Fibroblast of skin of left quadriceps (primary cell): ENCODE data around the gene KRT75.
"Not testable (repeated sequence)": the region's sequence is repeated elsewhere in the genome, so short reads cannot be mapped to it uniquely, and the experiment has no call there.

ENCODE experiments used
- DNase-seq, 2 experiments: peaks; one replicate each; pipeline ENCODE4 v3.0.0-alpha.2; 2013; ENCODE audit warnings: low read depth in 2 of 2

Gene KRT75

DNA sequence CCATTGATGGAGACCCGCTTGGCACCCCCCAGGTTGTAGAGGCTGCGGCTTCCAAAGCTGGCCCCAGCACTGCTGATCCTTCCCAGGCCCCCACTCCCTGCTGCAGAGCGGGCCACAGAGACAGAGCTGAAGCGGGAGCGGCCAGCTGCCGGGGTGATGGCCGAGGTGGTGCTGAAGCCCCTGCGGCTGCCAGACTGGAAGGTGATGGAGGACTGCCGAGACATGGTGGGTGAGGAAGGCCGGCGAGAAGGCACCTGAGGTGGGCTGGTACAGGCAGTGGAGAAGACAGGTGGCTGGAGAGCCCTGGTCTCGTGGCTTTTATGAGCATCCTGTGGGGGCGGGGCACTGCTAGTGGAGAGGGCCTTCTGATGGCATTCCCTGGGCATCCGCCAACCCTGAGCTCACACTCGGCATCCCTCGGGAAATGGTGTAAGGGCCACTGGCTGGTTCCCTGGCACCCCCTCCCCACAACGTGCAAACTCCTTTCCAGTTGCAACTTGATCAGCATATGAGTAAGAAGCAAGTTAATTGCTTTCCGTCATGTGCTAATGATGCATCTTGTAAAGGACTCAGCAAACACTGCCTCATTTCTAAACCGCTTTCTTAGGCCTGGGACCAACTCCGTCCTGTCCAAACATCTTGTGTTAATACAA, at the start of gene KRT75:
Gene KRT75, minus strand, starts transcription at position 291 of the 653 bp plus-strand sequence. Its CDS starts 67 bp downstream, at position 224.
- DNase-seq: no peak

- no peak for DNase-seq
Measured at GRCh38 chr12:52480073-52480472, 45.9 kb upstream of the KRT75 start.

GRCh38 chr12:52477651-52478050, 43.5 kb upstream of the KRT75 start:
- DNase-seq: no peak

GRCh38 chr12:52474212-52474611, 40.0 kb upstream of the KRT75 start:
- no peak for DNase-seq

GRCh38 chr12:52473768-52474167, 39.6 kb upstream of the KRT75 start, which contains the start of gene KRT6C:
Gene KRT6C (minus strand): TSS chr12:52473805. CDS start chr12:52473737, 68 bp downstream.
- no peak for DNase-seq

DNA sequence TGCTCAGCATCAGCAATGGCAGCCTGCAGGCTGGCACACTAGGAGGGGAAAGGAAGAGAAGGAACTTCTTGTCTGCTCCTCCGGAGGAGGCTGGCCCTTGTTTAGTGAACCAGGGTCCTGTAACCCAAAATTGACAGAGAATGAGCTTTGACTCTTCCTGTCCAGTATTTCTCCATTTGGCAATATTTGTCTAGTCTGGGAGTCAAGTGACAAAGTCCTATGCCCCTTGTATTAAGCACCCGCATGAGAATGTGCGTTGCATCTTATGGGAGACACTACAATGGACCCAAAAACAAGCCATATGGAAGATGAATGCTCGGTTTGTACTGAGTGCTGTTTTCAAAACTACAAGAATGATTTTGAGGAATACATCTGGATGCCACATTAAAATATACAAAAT, 35.7 kb upstream of the KRT75 start:
- DNase-seq: no peak

DNA sequence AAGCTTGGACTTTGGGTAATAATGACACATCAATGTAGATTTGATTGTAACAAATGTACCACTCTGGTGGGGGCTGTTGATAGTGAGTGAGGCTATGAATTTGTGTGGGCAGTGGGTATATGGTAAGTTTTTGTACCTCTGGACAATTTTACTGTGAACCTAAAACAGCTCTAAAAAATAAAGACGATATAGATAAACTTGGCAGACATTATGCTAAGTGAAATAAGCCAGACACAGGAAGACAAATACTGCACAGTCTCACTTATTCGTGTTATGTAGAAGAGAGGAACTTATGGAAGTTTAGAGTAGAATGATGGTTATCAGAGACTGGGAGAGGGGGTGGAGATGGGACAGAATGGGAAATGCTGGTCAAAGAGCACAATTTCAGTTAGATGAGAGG, 30.7 kb upstream of the KRT75 start:
- no peak for DNase-seq

- DNase-seq: no peak
Measured at GRCh38 chr12:52461693-52462092, 27.5 kb upstream of the KRT75 start.

DNA sequence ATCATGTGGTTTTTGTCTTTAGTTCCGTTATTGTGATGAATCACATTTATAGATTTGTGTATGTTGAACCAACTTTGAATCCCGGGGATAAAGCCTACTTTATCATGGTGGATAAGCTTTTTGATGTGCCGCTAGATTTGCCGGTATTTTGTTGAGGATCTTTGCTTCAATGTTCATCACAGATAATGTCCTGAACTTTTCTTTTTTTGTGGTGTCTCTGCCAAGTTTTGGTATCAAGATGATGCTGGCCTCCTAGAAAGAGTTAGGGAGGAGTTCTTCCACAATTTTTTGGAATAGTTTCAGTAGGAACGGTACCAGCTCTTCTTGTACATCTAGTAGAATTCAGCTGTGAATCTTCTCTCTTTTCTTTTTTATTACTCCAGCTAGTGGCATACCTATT, 24.7 kb upstream of the KRT75 start:
- DNase-seq: no peak

GRCh38 chr12:52455821-52456220, 21.6 kb upstream of the KRT75 start:
- DNase-seq: no peak

DNA sequence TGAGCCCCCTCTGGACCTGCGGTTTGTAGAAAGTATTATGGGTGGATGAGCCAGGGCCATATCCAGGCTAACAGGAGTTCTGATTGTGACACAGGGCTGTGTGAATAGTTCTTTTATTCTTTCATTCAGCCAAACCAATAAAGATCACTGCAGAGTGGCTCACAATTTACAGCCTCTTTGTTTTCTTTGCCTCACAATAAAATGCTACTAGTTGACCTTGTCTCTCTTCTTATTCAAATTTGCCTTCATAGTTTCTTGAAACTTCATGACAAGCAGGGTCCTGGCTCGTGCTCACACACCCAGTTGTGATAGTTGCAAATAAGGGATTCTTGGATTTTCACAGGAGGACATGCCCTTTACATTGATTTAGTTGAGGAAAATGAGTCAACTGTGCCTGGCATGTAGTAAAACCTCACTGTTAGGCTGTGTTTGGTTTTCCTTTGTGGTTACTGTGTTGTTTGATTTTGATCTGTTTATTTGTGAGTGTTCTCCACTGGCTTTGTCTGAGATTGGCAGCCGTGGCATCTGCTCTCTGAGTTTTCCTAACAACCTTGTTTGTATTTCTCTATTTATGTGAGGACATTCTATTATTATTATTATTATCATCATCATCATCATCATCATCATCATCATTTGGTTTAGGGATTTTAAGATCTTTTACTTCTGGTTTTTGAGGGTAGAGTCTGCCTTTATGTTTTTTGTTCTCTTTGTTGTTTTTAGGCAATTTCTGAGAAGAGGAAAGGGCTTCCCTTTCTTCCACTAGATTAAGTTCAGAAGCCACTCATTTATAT, 20.4 kb upstream of the KRT75 start:
- no peak for DNase-seq

DNA sequence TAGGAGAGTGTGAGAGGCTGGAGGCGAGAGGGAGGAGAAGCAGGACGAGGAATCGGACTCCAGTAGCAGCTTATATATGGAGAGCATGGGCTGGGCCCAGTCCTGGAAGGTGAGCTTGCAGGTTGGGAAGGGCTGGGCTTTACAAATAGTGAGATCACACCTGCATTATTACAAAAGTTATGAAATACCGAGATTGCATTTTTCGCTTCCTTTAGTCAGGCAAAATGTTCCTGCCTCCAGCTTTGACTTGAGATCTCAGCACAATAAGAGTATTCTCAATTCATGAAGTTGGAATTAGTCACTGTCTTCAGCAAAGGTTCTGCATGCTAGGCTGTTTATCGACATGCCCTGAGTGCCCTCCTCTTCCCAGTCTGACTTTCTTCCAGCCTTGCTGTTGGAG, 17.9 kb upstream of the KRT75 start, which contains the start of gene KRT6B:
Gene KRT6B, minus strand, starts transcription at position 46 of the 400 bp plus-strand sequence. CDS start 68 bp downstream, outside the sequence.
- no peak for DNase-seq

- DNase-seq: no peak
Measured at GRCh38 chr12:52448228-52448627, 14.1 kb upstream of the KRT75 start.

DNA sequence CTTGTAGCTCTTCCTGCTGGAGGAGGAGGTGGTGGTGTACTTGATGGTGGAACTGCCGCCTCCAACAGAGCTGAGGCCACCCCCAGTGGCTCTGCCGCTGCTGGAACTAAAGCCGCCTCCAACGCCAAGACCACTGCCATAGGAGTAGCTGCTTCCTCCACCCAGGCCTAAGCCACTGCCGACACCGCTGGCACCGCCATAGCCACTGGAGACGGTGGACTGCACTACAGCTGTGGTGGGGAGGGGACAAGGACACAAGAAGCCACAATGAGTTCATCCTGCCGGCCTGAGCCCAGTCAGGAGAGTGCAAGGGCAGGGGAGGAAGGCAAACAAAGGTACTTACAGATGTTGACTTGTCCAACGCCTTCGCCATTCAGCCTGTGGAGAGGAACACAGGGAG, 13.0 kb upstream of the KRT75 start:
- not testable (repeated sequence) for DNase-seq

- DNase-seq: no peak
Measured at GRCh38 chr12:52446367-52447045, 12.3 kb upstream of the KRT75 start.

DNA sequence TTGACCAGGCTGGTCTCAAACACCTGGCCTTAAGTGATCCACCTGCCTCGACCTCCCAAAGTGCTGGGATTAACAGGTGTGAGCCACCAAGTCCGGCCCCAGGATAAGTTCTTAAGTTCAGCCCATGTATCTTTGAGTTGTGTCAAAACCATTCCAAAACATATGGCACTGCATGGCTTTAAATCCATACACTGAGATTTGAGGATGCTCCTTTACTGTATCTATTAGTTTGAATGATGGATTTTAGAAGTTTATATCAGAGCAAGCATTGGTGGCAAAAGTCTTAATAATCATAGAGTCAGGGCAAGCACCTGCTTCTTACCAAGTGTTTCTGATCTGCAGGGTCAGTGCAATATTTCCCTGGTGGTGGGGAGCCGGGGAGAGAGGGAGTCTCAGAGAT, 11.7 kb upstream of the KRT75 start:
- no peak for DNase-seq

DNA sequence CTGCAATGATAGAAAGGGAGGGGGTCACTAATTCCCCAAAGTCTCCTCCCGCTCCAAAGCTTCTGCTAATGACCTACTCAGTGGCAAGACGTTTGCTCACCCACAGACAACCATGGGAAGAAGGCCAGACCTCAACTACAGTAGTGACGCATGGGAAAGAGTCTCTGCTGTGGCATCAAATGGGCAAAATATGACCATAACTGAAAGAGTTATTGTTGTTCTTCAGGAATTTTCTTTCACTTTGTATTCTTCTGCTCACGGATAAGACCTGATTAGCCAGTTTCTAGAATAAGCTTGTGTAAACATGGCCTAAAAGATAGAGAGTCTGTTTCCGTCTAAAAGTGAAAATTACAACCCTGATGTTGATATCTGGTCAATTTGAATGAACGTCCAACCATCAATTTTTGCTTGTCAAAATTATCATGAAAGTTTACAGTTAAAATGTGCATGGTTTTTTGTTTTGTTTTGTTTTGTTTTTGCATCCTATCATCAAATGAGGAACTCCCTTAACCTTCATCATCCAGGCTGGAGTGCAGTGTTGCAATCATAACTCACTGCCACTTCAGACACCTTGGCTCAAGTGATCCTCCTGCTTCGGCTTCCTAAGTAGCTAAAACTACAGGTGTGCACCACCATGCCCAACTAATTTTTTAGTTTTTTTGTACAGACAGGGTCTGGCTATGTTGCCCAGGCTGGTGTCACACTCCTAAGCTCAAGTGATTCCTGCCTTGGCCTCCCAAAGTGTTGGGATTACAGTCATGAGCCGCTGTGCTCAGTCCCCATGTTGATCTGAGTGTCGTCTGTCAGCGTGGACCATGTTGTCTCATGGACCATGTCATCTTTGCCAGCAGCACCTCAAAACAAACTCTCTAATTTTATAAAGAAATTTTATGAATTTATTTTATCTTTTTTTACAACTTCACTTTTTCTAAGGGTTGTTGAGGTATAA, 10.8 kb upstream of the KRT75 start:
- no peak for DNase-seq

DNA sequence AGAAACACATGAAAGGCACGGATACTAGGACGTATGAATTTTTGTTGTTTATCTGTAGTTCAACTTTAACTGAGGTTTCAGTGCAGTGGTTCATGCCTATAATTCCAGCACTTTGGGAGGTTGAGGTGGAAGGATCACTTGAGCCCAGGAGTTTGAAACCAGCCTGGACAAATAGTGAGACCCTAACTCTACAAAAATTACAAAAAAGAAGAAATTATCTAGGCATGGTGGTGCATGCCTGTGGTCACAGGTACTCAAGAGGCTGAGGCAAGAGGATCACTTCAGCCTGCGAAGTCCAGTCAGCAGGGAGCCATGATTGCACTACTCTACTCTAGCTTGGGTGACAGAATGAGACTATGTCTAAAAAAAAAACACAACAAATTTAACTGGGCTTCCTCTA, 9.8 kb upstream of the KRT75 start:
- no peak for DNase-seq

DNA sequence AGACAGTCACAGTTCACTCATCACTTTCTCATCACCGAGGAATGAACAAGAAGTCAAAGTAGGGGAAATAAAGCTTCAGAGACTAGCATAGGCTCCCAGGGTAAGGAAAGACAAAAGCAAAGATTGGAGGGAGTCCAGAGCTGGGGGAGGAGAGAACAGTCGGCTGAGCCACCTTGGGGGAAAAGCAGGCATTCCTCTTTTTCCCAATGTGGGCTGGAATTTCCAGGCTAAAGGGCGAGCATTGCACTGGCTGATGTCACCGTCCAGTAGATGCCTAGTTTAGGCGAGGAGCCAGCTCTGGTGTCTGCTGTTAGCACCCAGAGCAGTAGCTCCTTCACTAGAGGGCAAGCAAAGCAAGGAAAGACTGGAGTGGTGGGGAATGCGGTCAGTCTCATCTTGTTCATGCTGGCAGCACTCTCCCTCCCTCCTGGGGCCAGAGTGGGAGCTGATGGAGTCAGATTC, 8.5 kb upstream of the KRT75 start:
- DNase-seq: peak; percentile 60 to 69

- DNase-seq: no peak
Measured at GRCh38 chr12:52441320-52441911, 7.2 kb upstream of the KRT75 start.

- no peak for DNase-seq
Measured at GRCh38 chr12:52440821-52441319, 6.7 kb upstream of the KRT75 start.
